ENCODE results near the gene GP9. TPM values are rescaled to one million over a fixed set of nuclear protein-coding genes. Genes with fewer than 3 reads are reported as not detected.
"Not testable (repeated sequence)": the region's sequence is repeated elsewhere in the genome, so short reads cannot be mapped to it uniquely, and the experiment has no call there.

Gene GP9
- total RNA-seq, 1 donor, result 4.0 TPM

GRCh38 chr3:129106866-129107565 lies 46.4 kb downstream of the GP9 start:
- DNase-seq (ENCODE audit: low read depth in 2 of 3, low spot score in 2 of 3), result no peak

DNA sequence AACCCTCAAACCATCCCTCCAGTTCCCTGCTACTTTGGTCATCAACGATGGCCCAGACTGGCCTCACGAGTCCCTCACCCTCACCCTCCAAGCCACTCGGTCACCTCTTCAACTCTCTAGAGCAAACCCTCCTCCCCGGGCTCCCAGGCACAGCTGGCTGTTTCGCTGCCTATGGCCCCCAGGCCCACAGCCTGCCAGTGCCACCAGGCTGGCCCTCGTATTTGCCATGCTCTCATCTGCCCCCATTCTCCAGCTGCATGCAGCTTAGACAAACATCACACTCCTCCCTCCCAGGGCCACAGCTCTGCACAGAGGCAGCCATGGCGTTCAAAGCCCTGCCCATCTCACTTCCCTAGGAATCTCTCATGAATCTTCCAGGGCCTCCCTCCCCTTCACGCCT lies 47.2 kb downstream of the GP9 start:
- no peak for DNase-seq (ENCODE audit: low read depth in 2 of 3, low spot score in 2 of 3)

GRCh38 chr3:129111076-129111780 lies 50.6 kb downstream of the GP9 start:
- not testable (repeated sequence) for DNase-seq (ENCODE audit: low read depth in 2 of 3, low spot score in 2 of 3)

Other genes with a start within 250 kb of the GP9 start
- gene ACAD9, start 181.2 kb upstream of the GP9 start, total RNA-seq, result 47.4 TPM
- 7.5 TPM for gene CFAP92, start 66.7 kb upstream of the GP9 start, total RNA-seq
- 9.2 TPM for gene EFCC1, start 59.5 kb upstream of the GP9 start, total RNA-seq
- 18.9 TPM for gene RAB43, start 61.0 kb downstream of the GP9 start, total RNA-seq
- gene ISY1, start 100.3 kb downstream of the GP9 start, total RNA-seq, result 25.6 TPM
- gene CNBP, start 123.1 kb downstream of the GP9 start, total RNA-seq, result 200 TPM
- 135 TPM for gene COPG1, start 188.8 kb downstream of the GP9 start, total RNA-seq
- 33.4 TPM for gene HMCES, start 218.1 kb downstream of the GP9 start, total RNA-seq